ENCODE data around the gene ST7L.

GRCh38 chr1:112542206-112542973, 76.6 kb downstream of the ST7L start:
- TF ChIP-seq, protein P1, sequence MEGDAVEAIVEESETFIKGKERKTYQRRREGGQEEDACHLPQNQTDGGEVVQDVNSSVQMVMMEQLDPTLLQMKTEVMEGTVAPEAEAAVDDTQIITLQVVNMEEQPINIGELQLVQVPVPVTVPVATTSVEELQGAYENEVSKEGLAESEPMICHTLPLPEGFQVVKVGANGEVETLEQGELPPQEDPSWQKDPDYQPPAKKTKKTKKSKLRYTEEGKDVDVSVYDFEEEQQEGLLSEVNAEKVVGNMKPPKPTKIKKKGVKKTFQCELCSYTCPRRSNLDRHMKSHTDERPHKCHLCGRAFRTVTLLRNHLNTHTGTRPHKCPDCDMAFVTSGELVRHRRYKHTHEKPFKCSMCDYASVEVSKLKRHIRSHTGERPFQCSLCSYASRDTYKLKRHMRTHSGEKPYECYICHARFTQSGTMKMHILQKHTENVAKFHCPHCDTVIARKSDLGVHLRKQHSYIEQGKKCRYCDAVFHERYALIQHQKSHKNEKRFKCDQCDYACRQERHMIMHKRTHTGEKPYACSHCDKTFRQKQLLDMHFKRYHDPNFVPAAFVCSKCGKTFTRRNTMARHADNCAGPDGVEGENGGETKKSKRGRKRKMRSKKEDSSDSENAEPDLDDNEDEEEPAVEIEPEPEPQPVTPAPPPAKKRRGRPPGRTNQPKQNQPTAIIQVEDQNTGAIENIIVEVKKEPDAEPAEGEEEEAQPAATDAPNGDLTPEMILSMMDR (IDR thresholded peaks at IDR 0.05): no peak
- TF ChIP-seq, protein P2, sequence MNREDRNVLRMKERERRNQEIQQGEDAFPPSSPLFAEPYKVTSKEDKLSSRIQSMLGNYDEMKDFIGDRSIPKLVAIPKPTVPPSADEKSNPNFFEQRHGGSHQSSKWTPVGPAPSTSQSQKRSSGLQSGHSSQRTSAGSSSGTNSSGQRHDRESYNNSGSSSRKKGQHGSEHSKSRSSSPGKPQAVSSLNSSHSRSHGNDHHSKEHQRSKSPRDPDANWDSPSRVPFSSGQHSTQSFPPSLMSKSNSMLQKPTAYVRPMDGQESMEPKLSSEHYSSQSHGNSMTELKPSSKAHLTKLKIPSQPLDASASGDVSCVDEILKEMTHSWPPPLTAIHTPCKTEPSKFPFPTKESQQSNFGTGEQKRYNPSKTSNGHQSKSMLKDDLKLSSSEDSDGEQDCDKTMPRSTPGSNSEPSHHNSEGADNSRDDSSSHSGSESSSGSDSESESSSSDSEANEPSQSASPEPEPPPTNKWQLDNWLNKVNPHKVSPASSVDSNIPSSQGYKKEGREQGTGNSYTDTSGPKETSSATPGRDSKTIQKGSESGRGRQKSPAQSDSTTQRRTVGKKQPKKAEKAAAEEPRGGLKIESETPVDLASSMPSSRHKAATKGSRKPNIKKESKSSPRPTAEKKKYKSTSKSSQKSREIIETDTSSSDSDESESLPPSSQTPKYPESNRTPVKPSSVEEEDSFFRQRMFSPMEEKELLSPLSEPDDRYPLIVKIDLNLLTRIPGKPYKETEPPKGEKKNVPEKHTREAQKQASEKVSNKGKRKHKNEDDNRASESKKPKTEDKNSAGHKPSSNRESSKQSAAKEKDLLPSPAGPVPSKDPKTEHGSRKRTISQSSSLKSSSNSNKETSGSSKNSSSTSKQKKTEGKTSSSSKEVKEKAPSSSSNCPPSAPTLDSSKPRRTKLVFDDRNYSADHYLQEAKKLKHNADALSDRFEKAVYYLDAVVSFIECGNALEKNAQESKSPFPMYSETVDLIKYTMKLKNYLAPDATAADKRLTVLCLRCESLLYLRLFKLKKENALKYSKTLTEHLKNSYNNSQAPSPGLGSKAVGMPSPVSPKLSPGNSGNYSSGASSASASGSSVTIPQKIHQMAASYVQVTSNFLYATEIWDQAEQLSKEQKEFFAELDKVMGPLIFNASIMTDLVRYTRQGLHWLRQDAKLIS (CRISPR knock-in tag; IDR thresholded peaks at IDR 0.05; ENCODE audit: borderline replicate concordance): no peak
- TF ChIP-seq NR1H2 (CRISPR knock-in tag; IDR thresholded peaks at IDR 0.05) (no peak), NR3C1 (CRISPR knock-in tag; conservative IDR thresholded peaks at IDR 0.05; ENCODE audit: low read depth) (no peak), HMGXB4 (CRISPR knock-in tag; IDR thresholded peaks at IDR 0.05) (no peak), CBFB (CRISPR knock-in tag; IDR thresholded peaks at IDR 0.05; ENCODE audit: low read depth) (no peak)

All from WTC11 (cell line).